Tibial artery (tissue), 4 donors: ENCODE data around the gene CAMSAP1.

Experiments used
- DNase-seq, 2 donors: peaks; one replicate each; pipeline ENCODE4 v3.0.0-alpha.2; 2019
- H3K27ac ChIP-seq, 2 donors: fragments of 200-600 bp; sonication (generic) in 1 of 2; 1 replicate in 1 of 2; 2 replicates in 1 of 2; pipeline ENCODE4 v1.5.1; 2018 to 2019; ENCODE audit warnings: mild to moderate bottlenecking in 1 of 2
- H3K27me3 ChIP-seq, 2 donors: fragments of 200-600 bp; sonication (generic) in 1 of 2; one replicate each; pipeline versions ENCODE4 v1.5.1 to v1.6.0; 2016 to 2019
- H3K36me3 ChIP-seq, 3 donors: fragments of 200-600 bp; sonication (generic) in 2 of 3; one replicate each; pipeline ENCODE4 v1.5.1; 2016 to 2019; ENCODE audit warnings: mild to moderate bottlenecking in 2 of 3
- H3K4me1 ChIP-seq, 4 donors: fragments of 200-600 bp; sonication (generic) in 2 of 4; 1 replicate in 3 of 4; 2 replicates in 1 of 4; pipeline ENCODE4 v1.5.1; 2016 to 2019
- H3K4me3 ChIP-seq, 2 donors: fragments of 200-600 bp; sonication (generic) in 1 of 2; 1 replicate in 1 of 2; 2 replicates in 1 of 2; pipeline ENCODE4 v1.5.1; 2018 to 2019; ENCODE audit warnings: mild to moderate bottlenecking in 2 of 2
- H3K9me3 ChIP-seq, 3 donors: fragments of 200-600 bp; sonication (generic) in 1 of 3; one replicate each; pipeline ENCODE4 v1.5.1; 2016 to 2019
- intact Hi-C: fragments of 100-400 bp; cut with DNase I; formaldehyde crosslinking; loops from one replicate; pipeline ENCODE4 v1.15.0; 2023; ENCODE audit warnings: low total_unique reads
- TF ChIP-seq, protein P1 (sequence below), 2 experiments: fragments of 200-600 bp in 1 of 2; fragments of 450-650 bp in 1 of 2; IDR thresholded peaks; one replicate each; pipeline ENCODE4 v1.5.1; 2017 to 2019; ENCODE audit warnings: antibody characterized with exemption in 2 of 2, mild to moderate bottlenecking in 1 of 2, moderate library complexity in 1 of 2

The CAMSAP1 gene

DNA sequence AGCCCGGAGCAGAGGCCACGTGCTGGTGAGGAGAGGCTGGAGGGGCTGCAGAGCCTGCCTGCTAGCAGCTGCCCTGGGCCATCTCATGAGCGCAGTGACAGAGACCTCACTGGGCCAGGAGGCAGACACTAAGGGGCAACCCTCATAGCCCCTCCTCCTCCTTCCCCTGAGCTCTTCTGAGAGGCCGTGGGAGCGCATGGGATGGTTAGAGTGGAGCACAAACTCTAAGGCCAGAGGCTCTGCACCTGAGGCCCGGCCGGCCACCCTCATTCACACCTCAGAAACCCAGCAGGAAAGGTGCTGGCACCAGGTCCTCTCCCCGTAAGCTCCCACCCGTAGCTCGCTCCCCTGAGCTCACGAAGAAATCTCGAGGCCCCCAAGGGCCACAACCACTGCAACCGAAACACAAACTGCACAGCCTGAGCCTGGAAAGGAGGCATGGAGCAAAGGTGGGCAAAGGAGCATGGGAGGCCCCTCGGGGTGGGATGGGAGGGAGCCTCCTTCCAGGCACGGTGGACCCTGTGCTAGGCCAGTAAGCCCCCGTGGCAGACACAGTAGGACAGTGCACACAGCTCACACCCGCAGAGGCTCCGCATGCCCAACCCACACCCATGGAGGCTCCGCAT is 17.7 kb downstream of the CAMSAP1 start:
- DNase-seq, result no peak
- H3K9me3 ChIP-seq, result no peaks in the 10 kb centered on the region
- no peak overlapping the region for H3K4me3 ChIP-seq
- intact Hi-C loops, result loop anchor here (10.0 kb wide), 1 partner anchor 735 kb away; no protein-coding TSS in a partner anchor
- H3K4me1 ChIP-seq, result peaks cover 0 to 61% (median 31%) of the 10 kb centered on the region in 4 donors
- TF ChIP-seq, protein P1, sequence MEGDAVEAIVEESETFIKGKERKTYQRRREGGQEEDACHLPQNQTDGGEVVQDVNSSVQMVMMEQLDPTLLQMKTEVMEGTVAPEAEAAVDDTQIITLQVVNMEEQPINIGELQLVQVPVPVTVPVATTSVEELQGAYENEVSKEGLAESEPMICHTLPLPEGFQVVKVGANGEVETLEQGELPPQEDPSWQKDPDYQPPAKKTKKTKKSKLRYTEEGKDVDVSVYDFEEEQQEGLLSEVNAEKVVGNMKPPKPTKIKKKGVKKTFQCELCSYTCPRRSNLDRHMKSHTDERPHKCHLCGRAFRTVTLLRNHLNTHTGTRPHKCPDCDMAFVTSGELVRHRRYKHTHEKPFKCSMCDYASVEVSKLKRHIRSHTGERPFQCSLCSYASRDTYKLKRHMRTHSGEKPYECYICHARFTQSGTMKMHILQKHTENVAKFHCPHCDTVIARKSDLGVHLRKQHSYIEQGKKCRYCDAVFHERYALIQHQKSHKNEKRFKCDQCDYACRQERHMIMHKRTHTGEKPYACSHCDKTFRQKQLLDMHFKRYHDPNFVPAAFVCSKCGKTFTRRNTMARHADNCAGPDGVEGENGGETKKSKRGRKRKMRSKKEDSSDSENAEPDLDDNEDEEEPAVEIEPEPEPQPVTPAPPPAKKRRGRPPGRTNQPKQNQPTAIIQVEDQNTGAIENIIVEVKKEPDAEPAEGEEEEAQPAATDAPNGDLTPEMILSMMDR (IDR thresholded peaks at IDR 0.05), result no peak
- no peak overlapping the region for H3K27ac ChIP-seq
- H3K27me3 ChIP-seq, result no peaks in the 10 kb centered on the region
- H3K36me3 ChIP-seq, result no peaks in the 10 kb centered on the region

DNA sequence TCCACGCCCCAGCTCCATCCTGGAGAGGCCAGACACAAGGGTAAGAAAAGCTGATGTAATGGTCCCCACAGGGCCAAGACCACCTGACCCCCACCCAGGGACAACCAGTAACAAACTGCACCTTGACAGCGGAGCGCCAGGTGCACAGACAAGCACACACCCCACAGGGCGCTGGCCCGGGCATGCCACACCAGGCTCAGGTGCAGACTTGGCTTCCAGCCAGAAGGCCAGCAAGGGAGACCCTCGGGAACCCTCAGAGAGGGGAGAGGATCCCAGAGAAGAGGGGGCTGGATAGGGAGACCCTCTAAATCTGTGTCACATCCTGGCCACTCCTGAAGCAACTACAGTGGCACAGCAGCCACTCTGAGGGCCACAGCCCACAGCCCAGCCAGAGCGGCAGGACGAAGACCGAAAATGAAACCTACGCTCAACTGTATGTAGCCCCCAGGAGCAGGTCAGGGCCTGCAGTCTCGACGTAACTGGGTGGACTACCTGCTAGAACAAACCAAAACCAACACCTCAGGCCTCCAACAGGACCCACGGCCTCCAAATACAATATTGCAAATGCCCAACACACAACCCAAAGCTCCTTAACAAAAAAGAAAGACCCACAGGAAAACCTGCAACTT is 18.5 kb downstream of the CAMSAP1 start:
- intact Hi-C loops, result no loop called here
- no peaks in the 10 kb centered on the region for H3K27me3 ChIP-seq
- H3K36me3 ChIP-seq, result no peaks in the 10 kb centered on the region
- H3K9me3 ChIP-seq, result no peaks in the 10 kb centered on the region
- H3K4me1 ChIP-seq, result peaks cover 0 to 57% (median 31%) of the 10 kb centered on the region in 4 donors
- H3K27ac ChIP-seq, result no peak overlapping the region
- TF ChIP-seq, protein P1 (IDR thresholded peaks at IDR 0.05), result no peak
- no peak overlapping the region for H3K4me3 ChIP-seq
- DNase-seq, result no peak

DNA sequence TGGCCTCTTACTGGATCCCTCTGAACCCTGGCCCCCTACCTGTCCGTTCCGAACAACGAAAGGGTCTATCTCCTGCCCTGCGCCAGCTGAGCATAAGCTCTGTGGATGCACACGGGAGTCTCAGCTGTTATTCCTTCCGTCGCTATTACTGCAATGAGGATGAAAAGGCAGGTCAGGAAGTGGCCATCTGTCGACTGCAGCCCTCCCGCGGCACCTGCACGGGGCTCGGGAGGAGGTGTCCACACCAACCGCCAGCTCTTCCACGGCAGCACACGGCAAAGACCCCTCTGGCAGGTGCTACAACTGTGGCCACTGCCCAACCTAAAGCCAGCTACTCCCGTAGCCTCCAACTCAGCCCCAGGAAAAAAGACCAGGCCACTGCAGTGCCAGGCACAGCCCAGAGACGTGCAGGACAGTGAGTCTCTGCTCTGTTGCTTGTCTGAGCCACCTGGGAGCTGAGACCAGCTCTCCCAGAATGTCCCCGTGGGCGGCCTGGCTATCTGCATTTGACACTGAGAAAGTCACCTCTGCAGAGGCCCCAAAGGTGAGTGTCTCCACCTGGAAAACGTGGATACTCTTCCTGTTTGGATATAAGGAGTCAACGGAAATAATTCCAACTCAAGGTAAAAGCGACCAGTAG is 19.1 kb downstream of the CAMSAP1 start:
- Histone ChIP-seq H3K4me1 (peaks cover 0 to 57% (median 31%) of the 10 kb centered on the region in 4 donors), H3K27ac (no peak overlapping the region), H3K4me3 (no peak overlapping the region), H3K36me3 (no peaks in the 10 kb centered on the region), H3K27me3 (no peaks in the 10 kb centered on the region), H3K9me3 (no peaks in the 10 kb centered on the region)
- TF ChIP-seq, protein P1 (IDR thresholded peaks at IDR 0.05), result no peak
- intact Hi-C loops, result no loop called here
- no peak for DNase-seq

DNA sequence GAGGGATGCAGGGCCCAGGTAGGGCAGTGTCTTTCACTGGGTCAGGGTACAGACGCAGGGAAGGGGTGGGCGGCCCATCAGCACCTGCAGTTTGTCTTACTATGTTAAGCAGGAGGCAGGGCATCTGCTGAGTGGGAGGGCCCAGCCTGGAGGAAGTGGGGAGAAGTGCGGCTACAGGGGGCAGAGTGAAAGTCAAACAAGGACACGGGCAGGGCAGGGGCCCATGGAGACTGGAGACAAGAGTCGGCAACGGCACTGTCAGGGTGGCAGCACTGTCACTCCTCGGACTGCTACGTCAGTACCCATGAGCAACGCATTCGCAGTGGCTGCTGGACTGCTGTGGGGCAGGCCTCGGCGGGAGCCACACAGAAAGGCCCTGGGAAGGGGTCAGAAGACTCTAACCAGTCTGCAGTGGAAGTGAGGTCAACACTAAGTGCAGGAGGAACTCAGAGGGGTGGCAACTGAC is 19.7 kb downstream of the CAMSAP1 start:
- TF ChIP-seq, protein P1 (IDR thresholded peaks at IDR 0.05), result no peak
- no peaks in the 10 kb centered on the region for H3K27me3 ChIP-seq
- H3K27ac ChIP-seq, result no peak overlapping the region
- H3K4me1 ChIP-seq, result peaks cover 0 to 57% (median 31%) of the 10 kb centered on the region in 4 donors
- no peaks in the 10 kb centered on the region for H3K9me3 ChIP-seq
- no peak for DNase-seq
- peaks cover 0 to 2% (median 0%) of the 10 kb centered on the region in 3 donors for H3K36me3 ChIP-seq
- no peak overlapping the region for H3K4me3 ChIP-seq
- intact Hi-C loops, result no loop called here

DNA sequence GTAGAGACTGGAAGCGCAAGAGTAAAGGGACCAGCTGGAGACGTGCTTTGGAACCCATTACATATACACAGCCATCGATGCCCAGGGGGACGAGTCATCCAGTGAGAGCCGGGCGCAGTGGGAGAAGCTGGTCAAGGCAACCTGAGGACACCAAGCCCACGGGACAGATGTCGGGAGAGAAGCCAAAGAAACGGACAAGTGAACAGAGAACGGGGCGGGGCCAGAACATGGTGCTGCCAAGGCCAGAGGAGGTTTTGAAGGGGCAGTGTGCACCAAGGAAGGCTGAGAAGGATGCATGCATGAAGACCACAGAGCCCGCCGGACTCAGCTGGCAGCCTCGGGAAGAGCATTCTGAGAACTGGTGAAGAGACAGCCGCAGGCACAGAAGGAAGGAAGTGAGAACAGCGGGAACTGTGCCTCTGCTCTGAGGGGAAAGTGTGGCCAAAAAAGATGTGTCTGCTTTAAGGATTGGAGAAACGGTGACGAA is 20.3 kb downstream of the CAMSAP1 start:
- Histone ChIP-seq H3K4me1 (peaks cover 0 to 57% (median 31%) of the 10 kb centered on the region in 4 donors), H3K4me3 (no peak overlapping the region), H3K9me3 (no peaks in the 10 kb centered on the region), H3K36me3 (peaks cover 0 to 7% (median 0%) of the 10 kb centered on the region in 3 donors), H3K27me3 (no peaks in the 10 kb centered on the region), H3K27ac (no peak overlapping the region)
- no peak for DNase-seq
- TF ChIP-seq, protein P1 (IDR thresholded peaks at IDR 0.05), result no peak
- intact Hi-C loops, result no loop called here
